DMS79 (cell line): ENCODE data around the gene B4GALT4.
"Not testable (repeated sequence)": the region's sequence is repeated elsewhere in the genome, so short reads cannot be mapped to it uniquely, and the experiment has no call there.

ENCODE experiments used
- DNase-seq: peaks from one replicate; lab custom pipeline; 2025; lab: John Stamatoyannopoulos, UW

B4GALT4 gene

GRCh38 chr3:119205209-119205608 lies 35.5 kb downstream of the B4GALT4 start:
- DNase-seq: no peak

- DNase-seq: no peak
Observed at GRCh38 chr3:119195911-119196310, 44.8 kb downstream of the B4GALT4 start.

- DNase-seq: no peak
Observed at GRCh38 chr3:119195151-119195476, 45.6 kb downstream of the B4GALT4 start.

- DNase-seq: no peak
Observed at GRCh38 chr3:119194237-119195150, 46.2 kb downstream of the B4GALT4 start.

GRCh38 chr3:119191800-119192199 lies 48.9 kb downstream of the B4GALT4 start:
- no peak for DNase-seq

GRCh38 chr3:119187266-119187665 lies 53.4 kb downstream of the B4GALT4 start:
- DNase-seq: no peak

- no peak for DNase-seq
Observed at GRCh38 chr3:119184796-119185570, 55.7 kb downstream of the B4GALT4 start.

GRCh38 chr3:119184111-119184510 lies 56.6 kb downstream of the B4GALT4 start:
- no peak for DNase-seq

- DNase-seq: no peak
Observed at GRCh38 chr3:119181765-119182164, 58.9 kb downstream of the B4GALT4 start.

GRCh38 chr3:119177321-119177720 lies 63.4 kb downstream of the B4GALT4 start:
- no peak for DNase-seq

- no peak for DNase-seq
Observed at GRCh38 chr3:119176778-119177177, 63.9 kb downstream of the B4GALT4 start.

- DNase-seq: no peak
Observed at GRCh38 chr3:119175872-119176756, 64.6 kb downstream of the B4GALT4 start.

- DNase-seq: no peak
Observed at GRCh38 chr3:119173325-119173724, 67.4 kb downstream of the B4GALT4 start, which contains the start of gene UPK1B. TSS of gene UPK1B (plus strand) at chr3:119173598. CDS start at chr3:119186742, 13,144 bp downstream.

- DNase-seq: no peak
Observed at GRCh38 chr3:119170821-119171220, 69.9 kb downstream of the B4GALT4 start.

GRCh38 chr3:119164745-119165144 lies 75.9 kb downstream of the B4GALT4 start:
- not testable (repeated sequence) for DNase-seq
